ENCODE results near the gene TWIST2. TPM values are rescaled to one million over a fixed set of nuclear protein-coding genes. Genes with fewer than 3 reads are reported as not detected.

The TWIST2 gene
- total RNA-seq, 2 donors from 2014 or later: 6.2 to 26.1 TPM

DNA sequence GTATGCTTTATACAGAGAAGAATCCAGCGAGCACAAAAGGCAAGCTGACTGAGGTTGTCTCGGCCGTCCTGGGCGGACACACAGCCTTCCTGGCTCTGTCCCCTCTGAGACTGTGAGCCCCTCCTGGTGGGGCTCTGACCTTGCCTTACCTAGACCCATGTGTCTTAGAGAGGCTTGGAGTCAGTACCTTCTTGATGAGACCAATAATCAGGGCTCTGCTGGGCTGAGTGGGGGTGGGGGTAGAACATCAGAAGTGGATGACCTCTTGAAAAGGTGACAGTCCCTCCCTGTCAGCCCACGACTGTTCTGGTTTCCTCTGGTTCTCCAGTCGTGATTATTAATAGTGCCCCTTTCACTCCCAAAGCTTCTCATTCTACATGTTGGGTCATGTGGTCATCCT is 31.2 kb downstream of the TWIST2 start:
- Histone ChIP-seq H3K4me1 (no peaks in the 10 kb centered on the region), H3K27me3 (no peaks in the 10 kb centered on the region), H3K9me3 (no peaks in the 10 kb centered on the region), H3K36me3 (no peaks in the 10 kb centered on the region), H3K4me3 (no peak overlapping the region), H3K27ac (no peak overlapping the region)
- TF ChIP-seq, protein P1, sequence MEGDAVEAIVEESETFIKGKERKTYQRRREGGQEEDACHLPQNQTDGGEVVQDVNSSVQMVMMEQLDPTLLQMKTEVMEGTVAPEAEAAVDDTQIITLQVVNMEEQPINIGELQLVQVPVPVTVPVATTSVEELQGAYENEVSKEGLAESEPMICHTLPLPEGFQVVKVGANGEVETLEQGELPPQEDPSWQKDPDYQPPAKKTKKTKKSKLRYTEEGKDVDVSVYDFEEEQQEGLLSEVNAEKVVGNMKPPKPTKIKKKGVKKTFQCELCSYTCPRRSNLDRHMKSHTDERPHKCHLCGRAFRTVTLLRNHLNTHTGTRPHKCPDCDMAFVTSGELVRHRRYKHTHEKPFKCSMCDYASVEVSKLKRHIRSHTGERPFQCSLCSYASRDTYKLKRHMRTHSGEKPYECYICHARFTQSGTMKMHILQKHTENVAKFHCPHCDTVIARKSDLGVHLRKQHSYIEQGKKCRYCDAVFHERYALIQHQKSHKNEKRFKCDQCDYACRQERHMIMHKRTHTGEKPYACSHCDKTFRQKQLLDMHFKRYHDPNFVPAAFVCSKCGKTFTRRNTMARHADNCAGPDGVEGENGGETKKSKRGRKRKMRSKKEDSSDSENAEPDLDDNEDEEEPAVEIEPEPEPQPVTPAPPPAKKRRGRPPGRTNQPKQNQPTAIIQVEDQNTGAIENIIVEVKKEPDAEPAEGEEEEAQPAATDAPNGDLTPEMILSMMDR (IDR thresholded peaks at IDR 0.05): no peak
- DNase-seq (ENCODE audit: low spot score): no peak

DNA sequence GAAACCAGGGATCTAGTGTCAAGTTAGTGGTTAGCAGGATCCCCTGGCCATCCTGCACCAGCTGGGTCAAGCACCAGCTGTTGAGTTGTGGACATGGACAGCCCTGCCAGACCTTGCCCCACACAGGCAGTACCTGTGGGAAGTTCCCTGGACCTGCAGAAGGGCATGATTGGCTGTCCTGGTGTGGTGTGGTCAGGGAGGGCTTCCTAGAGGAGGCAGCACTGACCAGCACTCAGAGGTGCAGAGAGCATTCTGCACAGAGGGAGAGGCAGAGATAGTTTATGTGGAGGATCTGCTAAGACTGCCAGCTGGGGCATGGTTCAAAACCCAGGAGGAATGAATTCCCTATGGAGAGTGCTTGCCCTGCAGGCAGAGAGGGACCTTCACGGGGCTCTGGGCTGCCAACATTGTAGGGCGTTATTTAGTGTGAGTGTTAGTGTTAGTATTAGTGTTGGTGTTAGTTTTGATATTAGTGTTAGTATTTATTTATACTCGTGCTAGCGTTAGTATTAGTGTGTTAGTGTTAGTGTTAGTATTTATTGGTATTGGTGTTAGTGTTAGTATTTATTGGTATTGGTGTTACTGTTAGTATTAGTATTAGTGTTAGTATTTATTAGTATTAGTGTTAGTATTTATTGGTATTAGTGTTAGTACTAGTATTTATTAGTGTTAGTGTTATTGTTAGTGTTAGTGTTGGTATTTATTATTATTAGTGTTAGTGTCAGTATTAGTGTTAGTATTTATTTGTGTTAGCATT is 31.9 kb downstream of the TWIST2 start:
- TF ChIP-seq, protein P1 (IDR thresholded peaks at IDR 0.05): no peak

DNA sequence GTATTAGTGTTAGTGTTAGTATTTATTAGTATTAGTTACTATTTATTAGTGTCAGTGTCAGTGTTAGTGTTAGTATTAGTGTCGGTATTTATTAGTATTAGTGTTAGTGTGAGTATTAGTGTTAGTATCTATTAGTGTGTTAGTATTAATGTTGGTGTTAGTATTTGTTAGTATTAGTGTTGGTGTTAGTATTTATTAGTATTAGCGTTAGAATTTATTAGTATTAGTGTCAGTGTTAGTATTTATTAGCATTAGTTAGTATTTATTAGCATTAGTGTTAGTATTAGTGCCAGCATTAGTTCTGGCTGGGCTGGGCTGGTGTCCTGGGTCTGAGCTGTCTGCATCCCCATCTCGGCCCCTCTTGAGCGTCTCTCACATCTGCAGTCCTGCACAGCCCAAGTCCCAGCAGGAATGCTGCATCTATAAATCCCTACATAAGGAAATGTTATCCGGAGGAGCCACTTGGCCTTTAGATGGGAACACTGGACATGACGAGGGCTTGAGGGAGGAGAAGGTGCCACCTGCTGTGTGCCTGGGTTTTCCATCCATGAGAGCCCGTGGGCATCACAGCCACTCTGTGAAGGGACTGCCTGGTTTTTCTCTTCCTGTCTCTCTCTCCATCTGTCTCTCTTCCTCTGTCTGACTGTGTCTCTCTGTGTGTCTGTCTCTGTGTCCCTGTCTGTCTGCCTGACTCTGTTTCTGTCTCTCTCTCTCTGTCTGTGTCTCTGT is 33.6 kb downstream of the TWIST2 start:
- Histone ChIP-seq H3K9me3 (no peaks in the 10 kb centered on the region), H3K36me3 (no peaks in the 10 kb centered on the region), H3K4me3 (no peak overlapping the region), H3K27me3 (no peaks in the 10 kb centered on the region), H3K27ac (no peak overlapping the region), H3K4me1 (no peaks in the 10 kb centered on the region)
- no peak for DNase-seq (ENCODE audit: low spot score)
- TF ChIP-seq, protein P1 (IDR thresholded peaks at IDR 0.05): no peak

More for the DNA sequence above, 31.9 kb downstream of the TWIST2 start:
- H3K4me1 ChIP-seq: no peaks in the 10 kb centered on the region
- no peak overlapping the region for H3K27ac ChIP-seq
- DNase-seq (ENCODE audit: low spot score): no peak
- H3K9me3 ChIP-seq: no peaks in the 10 kb centered on the region
- no peaks in the 10 kb centered on the region for H3K27me3 ChIP-seq
- H3K4me3 ChIP-seq: no peak overlapping the region
- no peaks in the 10 kb centered on the region for H3K36me3 ChIP-seq

DNA sequence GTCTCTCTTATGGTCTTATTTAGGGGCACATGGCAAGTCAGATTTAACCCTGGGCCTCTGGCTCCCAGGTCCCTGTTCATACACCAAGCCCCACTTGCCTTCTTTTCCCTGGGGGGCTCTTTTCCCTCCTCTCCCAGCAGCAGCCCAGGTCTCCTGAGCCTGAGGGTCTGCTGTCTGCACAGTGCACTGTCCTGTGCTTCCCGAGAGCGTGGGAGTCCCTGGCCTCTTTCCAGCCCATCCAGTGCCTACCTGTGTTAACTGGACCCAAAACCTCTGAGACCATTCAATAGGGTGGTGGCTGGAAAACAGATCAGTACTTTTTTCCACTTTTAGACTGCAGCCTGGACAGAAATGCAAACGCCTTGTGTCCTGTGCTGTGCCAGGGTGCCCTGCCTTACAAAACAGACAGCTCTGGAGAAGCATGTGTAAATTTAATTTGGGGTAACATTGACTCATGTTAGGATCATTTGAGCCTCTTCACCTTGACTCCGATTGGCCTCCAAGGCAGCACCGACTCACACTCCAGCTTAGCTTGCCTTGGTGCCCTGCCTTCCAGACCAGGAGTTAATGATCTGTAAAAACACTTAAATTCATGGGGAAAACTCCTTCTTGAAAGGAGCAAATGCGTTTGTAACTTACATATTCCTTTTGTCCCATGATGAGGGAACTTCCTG is 34.3 kb downstream of the TWIST2 start:
- Histone ChIP-seq H3K27ac (no peak overlapping the region), H3K4me1 (no peaks in the 10 kb centered on the region), H3K9me3 (no peaks in the 10 kb centered on the region), H3K4me3 (no peak overlapping the region), H3K27me3 (no peaks in the 10 kb centered on the region), H3K36me3 (no peaks in the 10 kb centered on the region)
- DNase-seq (ENCODE audit: low spot score): no peak
- TF ChIP-seq, protein P1 (IDR thresholded peaks at IDR 0.05): no peak

DNA sequence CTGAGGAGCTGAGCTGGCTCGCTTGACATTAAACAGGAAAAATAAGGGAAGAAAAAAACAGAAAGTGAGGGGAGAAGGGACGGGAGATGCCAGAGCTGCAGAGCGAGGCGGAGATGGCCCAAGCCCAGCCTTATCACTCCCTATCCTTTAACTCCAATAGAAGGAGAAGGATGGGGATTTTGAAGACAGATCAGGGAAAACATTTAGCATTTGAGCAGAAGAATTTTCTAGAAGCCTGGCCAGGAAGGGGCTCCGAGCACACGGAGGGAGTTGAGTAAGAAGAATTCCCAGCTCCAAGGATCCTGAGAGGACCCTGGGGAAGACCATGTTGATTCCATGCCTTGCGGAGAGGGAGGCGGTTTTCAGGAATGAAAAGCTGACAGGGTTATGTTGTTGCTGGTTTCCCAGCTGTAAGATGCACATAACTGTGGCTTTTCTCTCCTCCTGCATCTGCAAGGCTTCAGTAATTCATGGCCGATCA is 35.6 kb downstream of the TWIST2 start:
- DNase-seq (ENCODE audit: low spot score): no peak
- TF ChIP-seq, protein P1 (IDR thresholded peaks at IDR 0.05): no peak
- Histone ChIP-seq H3K27ac (no peak overlapping the region), H3K4me3 (no peak overlapping the region), H3K9me3 (no peaks in the 10 kb centered on the region), H3K36me3 (no peaks in the 10 kb centered on the region), H3K27me3 (no peaks in the 10 kb centered on the region), H3K4me1 (no peaks in the 10 kb centered on the region)

All from right atrium auricular region (tissue), 2 donors.